Measurements from ENCODE around the gene IMMP2L.

IMMP2L gene

GRCh38 chr7:111059833-111060232, 502.5 kb downstream of the IMMP2L start:
- DNase-seq, result no peak

DNA sequence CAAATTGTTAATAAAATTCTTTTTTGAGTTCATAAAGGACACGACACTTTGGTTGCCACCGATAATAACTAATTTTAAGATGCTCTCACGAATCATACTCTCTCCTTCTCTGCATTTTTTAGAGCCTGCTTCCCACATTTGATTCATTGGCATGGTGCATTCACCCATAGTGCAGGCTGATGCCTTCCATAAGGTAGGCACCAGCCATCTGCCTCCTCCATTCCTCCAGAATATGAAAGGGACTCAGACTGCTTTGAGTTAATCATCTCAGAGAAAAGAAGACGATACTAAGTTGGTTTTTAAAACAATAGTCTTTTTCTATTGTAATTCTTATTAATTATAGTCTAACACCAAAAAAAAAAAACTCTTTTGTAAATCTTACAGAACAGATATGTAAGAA, 505.2 kb downstream of the IMMP2L start:
- no peak for DNase-seq

DNA sequence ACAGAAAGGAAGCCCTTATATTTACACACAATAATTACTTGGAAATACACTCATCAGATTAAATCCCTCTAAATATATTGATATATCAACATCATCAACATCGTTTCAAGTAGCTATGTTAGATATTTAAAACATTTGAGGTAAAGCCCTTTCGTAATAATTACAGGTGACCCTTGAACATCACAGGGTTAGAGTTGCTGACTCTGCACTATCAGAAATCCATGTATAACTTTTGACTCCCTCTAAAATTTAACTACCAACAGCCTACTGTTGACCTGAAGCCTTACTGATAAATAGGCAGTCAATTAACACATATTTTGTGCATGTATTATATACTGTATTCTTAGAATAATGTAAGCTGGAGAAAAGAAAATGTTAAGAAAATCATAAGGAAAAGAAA, 505.9 kb downstream of the IMMP2L start:
- DNase-seq, result no peak

- no peak for DNase-seq
Measured at GRCh38 chr7:111053035-111053434, 509.3 kb downstream of the IMMP2L start.

DNA sequence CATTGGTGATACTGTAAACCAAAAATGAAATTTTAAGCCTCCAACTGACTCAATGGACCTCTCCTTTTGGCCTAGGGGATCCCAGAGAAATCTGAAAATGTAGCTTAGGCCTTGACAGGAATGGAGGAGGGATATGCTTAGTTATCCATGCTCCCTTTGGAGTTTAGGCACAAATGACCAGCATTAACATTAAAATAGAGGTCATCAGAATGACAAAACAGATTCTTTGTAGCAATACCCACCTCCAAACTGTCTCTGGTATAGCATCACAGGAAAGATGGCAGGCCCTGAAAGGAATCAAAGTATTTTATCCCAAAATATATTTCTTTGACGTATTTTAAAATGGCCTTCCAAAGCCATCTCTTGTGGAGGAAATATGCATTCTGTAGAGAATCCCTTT, 510.5 kb downstream of the IMMP2L start:
- DNase-seq, result no peak

- no peak for DNase-seq
Measured at GRCh38 chr7:111050875-111051416, 511.3 kb downstream of the IMMP2L start.

GRCh38 chr7:111049971-111050680, 512.2 kb downstream of the IMMP2L start:
- no peak for DNase-seq

GRCh38 chr7:111047595-111047994, 514.7 kb downstream of the IMMP2L start:
- DNase-seq, result no peak

DNA sequence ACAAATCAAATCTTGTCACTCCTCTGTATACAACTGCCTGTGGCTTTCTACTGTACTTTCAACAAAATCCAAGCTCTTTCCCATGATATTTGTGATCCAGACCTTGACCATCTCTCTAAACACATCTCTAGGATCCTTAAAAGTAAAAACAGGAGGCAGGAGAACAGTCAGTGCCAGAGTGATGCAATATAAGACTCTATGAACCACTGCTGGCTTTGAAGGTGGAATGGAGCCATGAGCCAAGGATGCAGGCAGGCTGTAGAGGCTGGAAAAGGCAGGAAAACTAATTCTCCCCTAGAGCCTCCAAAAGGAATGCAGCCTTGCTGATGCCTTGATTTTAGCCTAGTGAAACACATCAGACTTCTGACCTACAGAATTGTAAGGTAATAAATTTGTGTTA, 516.8 kb downstream of the IMMP2L start:
- no peak for DNase-seq

- no peak for DNase-seq
Measured at GRCh38 chr7:111043561-111043960, 518.7 kb downstream of the IMMP2L start.

DNA sequence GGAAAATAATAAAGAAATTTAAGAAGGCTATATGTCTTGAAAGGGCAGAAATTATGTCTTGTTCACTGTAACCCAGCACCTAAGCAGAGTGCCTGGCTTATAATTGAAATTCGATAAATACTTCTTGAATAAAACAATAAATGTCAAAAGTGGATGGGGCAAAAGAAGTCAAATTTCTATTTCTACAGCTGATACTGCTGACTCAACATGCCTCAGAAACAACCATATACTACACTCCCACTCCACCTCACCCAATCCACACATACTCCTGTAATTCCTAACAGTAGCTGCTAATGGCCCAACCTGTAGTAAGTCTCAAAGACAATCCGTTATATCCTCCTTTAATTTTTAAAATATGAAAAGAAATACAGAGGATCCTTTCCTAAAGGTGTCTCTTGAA, 519.5 kb downstream of the IMMP2L start:
- DNase-seq, result no peak

GRCh38 chr7:111041577-111041976, 520.7 kb downstream of the IMMP2L start:
- no peak for DNase-seq

- DNase-seq, result no peak
Measured at GRCh38 chr7:111038185-111038584, 524.1 kb downstream of the IMMP2L start.

DNA sequence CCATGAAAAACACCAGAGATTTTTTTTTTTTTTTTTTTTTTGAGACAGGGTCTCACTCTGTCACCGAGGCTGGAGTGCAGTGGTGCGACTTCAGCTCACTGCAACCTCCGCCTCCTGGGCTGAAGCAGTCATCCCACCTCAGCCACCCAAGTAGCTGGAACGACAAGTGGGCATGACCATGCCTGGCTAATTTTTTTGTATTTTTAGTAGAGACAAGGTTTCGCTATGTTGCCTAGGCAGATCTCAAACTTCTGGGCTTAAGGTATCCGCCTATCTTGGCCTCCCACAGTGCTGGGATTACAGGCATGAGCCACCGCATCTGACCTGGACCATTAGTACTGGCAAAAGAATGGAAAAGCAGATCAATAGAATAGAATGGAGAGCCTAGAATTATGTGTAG, 530.4 kb downstream of the IMMP2L start:
- DNase-seq, result no peak

DNA sequence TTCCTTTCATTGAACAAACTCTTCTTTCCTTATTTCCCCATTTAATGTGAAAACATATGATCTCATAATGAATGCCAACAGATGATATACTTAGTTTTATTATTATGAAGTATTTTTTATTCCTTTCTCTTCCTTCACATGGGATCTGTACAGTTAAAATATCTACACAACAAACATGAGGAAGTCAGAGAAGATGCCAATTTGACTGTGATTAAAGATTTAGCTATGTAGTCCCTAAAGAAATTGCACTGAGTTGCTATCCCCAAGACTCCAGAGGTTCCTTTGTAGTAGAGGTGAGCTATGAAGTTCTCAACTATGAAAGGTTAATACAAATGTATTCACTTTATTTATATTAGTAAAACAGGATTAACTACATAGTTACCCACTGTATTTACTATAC, 532.0 kb downstream of the IMMP2L start:
- DNase-seq, result no peak

- DNase-seq, result peak; percentile 76
Measured at GRCh38 chr7:111029574-111030251, 532.6 kb downstream of the IMMP2L start.

DNA sequence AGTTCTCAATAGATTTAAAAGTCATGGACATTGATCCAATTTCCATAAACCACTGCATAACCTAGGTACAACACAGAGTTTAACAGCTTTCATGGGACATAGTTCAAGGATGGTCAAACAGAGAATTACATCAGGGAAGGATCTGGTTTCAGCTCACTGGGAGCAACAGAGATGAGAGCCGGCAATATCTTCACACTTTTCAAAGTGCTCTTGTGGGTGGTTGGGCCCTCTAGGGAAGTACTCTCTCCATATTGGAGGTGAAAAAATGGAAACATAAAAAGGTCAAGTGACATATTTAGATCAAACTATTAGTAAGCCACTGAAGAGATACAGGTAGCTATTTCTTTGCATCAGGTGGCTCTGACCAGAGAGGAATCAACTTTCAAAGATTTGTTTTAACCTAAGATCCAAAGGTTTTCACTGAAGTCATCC, 533.1 kb downstream of the IMMP2L start:
- no peak for DNase-seq

GRCh38 chr7:111027396-111027795, 534.9 kb downstream of the IMMP2L start:
- DNase-seq, result no peak

GRCh38 chr7:111026806-111027205, 535.5 kb downstream of the IMMP2L start:
- no peak for DNase-seq

DNA sequence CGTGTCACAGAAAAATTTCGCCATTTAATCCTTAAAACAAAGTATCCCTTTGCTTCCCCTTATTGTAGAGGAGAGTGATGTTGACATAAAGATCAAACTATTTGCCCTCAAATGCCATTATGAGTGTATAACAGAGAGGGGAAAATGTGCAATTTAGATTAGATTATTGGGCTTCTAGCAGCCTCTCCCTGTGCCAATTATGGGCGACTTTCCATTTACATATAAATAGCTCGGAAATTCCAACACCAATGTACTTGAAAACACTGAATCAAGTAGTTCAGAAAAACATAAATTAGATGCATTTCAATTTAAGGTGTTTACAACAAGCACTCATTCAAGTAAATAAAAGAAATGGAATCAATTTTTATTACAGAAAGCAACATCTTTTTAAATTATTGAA, 535.9 kb downstream of the IMMP2L start:
- DNase-seq, result no peak

DNA sequence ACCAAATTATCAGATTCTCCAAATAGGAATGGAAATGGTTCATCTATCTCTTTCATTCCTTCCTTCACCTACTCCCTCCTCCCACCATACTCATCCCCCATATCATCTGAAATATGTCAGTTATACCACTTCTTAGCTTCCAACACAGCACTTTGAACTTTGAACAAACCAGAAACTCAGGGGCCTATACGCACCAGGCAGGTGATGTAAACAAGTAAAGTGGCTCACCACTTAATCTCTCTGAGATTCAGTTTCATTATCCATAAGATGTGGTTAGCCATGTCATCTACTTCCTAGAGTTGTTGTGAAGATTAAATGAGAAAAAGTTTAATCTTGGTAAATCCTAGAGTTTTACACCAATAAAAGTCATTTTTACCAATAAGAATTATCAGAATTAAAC, 537.3 kb downstream of the IMMP2L start:
- DNase-seq, result peak; percentile 5

DNA sequence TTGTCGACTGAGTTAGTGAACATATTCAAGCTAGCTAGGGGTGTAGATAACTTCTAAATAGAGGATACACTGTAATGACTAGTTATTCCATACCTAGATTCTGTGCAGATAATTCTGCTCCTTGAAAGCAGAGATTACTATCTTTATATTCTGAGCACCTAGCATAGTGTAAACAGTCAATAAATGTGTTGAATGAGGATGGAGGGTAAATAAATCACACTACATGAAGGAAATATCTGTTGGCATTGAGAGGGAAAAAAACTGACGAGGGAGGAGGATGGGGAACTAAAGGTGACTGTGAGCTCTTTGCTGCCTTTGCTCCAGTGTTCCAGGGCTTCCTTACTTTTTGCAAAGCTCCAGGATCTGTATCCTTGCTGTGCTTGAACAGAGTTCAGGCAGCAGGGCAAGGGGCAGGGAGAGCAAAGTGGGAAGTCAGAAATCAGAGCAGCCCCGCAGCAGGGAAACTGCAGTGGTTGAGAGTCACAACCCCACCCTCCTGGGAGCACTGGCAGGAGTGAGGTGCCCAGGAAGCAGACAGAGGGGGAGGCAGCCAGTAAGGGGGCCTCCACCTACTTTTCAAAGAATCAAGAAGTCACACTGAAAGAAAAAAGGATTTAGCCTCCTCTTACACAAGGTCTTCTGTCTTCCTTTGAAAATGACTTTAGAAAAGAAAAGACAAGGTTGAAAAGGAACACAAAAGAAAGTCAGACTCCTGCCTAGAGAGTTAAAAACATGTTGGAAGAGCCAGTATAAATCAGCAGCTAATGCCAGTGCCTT, 543.1 kb downstream of the IMMP2L start:
- DNase-seq, result no peak

GRCh38 chr7:111018447-111018846, 543.8 kb downstream of the IMMP2L start:
- DNase-seq, result no peak

DNA sequence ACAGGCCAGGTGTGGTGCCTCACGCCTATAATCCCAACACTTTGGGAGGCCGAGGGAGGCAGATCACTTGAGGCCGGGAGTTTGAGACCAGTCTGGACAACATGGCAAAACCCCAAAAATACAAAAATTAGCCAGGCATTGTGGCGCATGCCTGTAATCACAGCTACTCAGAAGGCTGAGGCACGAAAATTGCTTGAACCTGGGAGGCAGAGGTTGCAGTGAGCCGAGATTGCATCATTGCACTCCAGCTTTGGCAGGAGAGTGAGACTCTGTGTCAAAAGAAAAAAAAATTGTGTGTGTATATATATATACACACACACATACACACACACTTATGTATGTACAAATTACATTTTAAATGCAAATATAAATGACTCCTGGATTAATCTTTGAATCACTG, 548.2 kb downstream of the IMMP2L start:
- no peak for DNase-seq

Data from inflammatory macrophage treated with lipopolysaccharide for 4 hours (primary cell).